ENCODE measurements around the gene MYL6. TPM values are rescaled to one million over a fixed set of nuclear protein-coding genes. Genes with fewer than 3 reads are reported as not detected.

Gene MYL6
- total RNA-seq, 4 donors from 2014 or later = 1,233 to 3,440 (median 2,458) TPM

DNA sequence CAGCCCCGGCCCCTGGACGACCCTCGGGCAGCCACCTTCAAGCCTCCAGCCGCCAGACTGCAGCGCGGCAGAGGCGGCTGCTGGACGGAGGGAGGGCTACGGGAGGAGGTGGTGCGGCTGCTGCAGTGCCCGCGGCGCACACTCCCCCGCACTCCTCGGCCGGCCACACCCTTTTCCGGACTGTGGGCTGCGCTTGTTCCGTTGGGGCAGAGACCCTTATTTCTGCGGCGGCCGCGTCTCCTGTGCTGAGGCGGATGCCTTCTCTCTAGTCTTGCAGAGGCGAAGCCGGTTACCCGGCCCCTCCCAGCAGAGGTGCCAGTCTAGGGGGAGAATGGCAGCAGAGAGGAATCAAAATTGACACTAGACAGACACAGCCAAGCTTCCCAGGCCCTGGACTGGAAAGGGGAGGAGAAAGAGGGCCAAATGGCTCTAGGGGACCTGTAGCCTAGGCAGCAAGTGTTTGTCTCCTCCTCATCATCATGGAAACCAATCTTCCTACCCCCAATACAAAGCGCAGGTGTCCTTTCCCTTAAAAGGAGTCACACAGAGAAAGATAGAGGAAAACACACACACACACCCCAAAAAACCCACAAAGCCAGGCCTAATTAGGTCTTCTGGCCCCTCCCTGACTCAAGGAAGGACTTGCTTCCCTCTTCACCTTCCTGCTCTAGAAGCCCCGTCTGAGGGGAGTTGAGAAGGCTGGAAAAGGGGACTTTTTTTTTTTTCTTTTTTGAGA is 28.8 kb upstream of the MYL6 start:
- no peaks in the 10 kb centered on the region for H3K27me3 ChIP-seq
- TF ChIP-seq EP300 (IDR thresholded peaks at IDR 0.05; ENCODE audit: low read depth) = no peak
- peak; percentile 75 to 81 (median 77) for TF ChIP-seq POLR2AphosphoS5 (IDR thresholded peaks at IDR 0.05)
- peak; percentile 59 for TF ChIP-seq POLR2A (IDR thresholded peaks at IDR 0.05)
- 1% methylated on average over 29 of the region's 29 CpGs; no CpG with 5 or more reads in 1 of the 2 donors for WGBS, 2 donors (ENCODE audit: low coverage in 1 of 2)
- H3K36me3 ChIP-seq = peaks cover 0 to 28% (median 12%) of the 10 kb centered on the region in 4 donors
- H3K9me3 ChIP-seq = no peaks in the 10 kb centered on the region
- intact Hi-C loops (cut with DNase I; ENCODE audit: low total_unique reads) = no loop called here
- peaks cover 16 to 41% (median 32%) of the 10 kb centered on the region in 4 donors for H3K4me1 ChIP-seq
- peak overlapping the region; percentile 45 to 85 (median 76) for H3K4me3 ChIP-seq
- H3K27ac ChIP-seq = peak overlapping the region; percentile 92 to 98 (median 94)
- peak; percentile 81 for DNase-seq
- in situ Hi-C loops (cut with MboI; ENCODE audit: low pct_ligation_motif_present in 1 of 4, low pct_unique_long_range_greater_than_20kb in 1 of 4, low sequenced_read_pairs in 3 of 4) = loop anchor here in 1 of 4 donors (10.0 kb wide), 1 partner anchor 55 kb away; the partner anchor contains the start of gene SMARCC2

DNA sequence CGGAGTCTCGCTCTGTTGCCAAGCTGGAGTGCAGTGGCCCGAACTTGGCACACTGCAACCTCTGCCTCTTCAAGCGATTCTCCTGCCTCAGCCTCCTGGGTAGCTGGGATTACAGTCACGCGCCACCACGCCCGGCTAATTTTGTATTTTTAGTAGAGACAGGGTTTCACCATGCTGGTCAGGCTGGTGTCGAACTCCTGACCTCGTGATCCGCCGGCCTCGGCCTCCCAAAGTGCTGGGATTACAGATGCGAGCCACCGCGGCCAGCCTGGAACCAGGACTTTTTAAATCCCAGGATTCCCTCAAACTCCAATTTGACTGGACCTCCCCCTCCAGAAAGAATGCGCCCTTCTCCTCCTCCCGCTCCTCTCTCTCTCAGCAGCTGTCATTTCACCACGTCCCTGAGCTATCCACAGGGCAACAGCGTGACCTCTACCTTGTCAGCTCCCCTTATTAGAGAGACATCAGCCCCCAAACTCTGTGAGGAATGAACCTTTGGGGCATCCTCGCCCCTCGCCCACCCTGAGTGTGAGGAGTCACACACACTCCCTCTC is 28.1 kb upstream of the MYL6 start:
- Histone ChIP-seq H3K9me3 (no peaks in the 10 kb centered on the region), H3K27me3 (no peaks in the 10 kb centered on the region), H3K4me3 (peak overlapping the region in 3 of 4 donors; percentile 75 to 85 (median 78)), H3K4me1 (peaks cover 16 to 39% (median 32%) of the 10 kb centered on the region in 4 donors), H3K27ac (peak overlapping the region; percentile 92 to 98 (median 94)), H3K36me3 (peaks cover 0 to 34% (median 12%) of the 10 kb centered on the region in 4 donors)
- DNase-seq = no peak
- in situ Hi-C loops (cut with MboI; ENCODE audit: low pct_ligation_motif_present in 1 of 4, low pct_unique_long_range_greater_than_20kb in 1 of 4, low sequenced_read_pairs in 3 of 4) (loop anchor here in 2 of 4 donors (5.0 to 10.0 kb wide), 2 partner anchors 55 to 57 kb away; partner anchors contain the start of gene SMARCC2 (in 2 of the 2)), intact Hi-C loops (cut with DNase I; ENCODE audit: low total_unique reads) (no loop called here)
- TF ChIP-seq POLR2AphosphoS5 (IDR thresholded peaks at IDR 0.05) (no peak), EP300 (IDR thresholded peaks at IDR 0.05; ENCODE audit: low read depth) (no peak), POLR2A (IDR thresholded peaks at IDR 0.05) (no peak)
- TF ChIP-seq, protein P1, sequence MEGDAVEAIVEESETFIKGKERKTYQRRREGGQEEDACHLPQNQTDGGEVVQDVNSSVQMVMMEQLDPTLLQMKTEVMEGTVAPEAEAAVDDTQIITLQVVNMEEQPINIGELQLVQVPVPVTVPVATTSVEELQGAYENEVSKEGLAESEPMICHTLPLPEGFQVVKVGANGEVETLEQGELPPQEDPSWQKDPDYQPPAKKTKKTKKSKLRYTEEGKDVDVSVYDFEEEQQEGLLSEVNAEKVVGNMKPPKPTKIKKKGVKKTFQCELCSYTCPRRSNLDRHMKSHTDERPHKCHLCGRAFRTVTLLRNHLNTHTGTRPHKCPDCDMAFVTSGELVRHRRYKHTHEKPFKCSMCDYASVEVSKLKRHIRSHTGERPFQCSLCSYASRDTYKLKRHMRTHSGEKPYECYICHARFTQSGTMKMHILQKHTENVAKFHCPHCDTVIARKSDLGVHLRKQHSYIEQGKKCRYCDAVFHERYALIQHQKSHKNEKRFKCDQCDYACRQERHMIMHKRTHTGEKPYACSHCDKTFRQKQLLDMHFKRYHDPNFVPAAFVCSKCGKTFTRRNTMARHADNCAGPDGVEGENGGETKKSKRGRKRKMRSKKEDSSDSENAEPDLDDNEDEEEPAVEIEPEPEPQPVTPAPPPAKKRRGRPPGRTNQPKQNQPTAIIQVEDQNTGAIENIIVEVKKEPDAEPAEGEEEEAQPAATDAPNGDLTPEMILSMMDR (IDR thresholded peaks at IDR 0.05) = no peak
- WGBS, 2 donors (ENCODE audit: low coverage in 1 of 2) = 29 to 59% methylated on average over 6 to 22 of the region's 22 CpGs

DNA sequence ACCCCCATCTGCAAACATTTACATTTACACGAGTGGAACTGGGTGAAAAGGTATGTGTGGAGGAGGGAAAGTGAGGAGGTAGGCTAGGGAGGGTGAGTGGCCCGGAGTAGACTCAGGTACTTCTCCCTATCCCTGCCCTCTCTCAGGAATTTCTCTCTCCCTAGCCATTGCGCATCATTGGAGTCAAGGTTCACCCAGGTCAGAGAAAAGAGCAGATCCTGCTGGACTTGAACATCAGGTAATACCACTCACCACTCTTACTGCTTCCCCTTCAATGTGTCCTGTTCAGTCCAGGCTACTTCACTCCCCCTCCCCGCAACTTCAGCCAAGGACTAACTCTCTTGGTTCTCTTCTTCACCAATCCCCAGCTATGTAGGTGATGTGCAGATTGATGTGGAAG is 27.3 kb upstream of the MYL6 start:
- Histone ChIP-seq H3K27ac (peak overlapping the region in 3 of 4 donors; percentile 92 to 98 (median 95)), H3K4me3 (no peak overlapping the region), H3K36me3 (peaks cover 0 to 36% (median 12%) of the 10 kb centered on the region in 4 donors), H3K4me1 (peaks cover 16 to 33% (median 28%) of the 10 kb centered on the region in 4 donors), H3K27me3 (no peaks in the 10 kb centered on the region), H3K9me3 (no peaks in the 10 kb centered on the region)
- intact Hi-C loops (cut with DNase I; ENCODE audit: low total_unique reads) (no loop called here), in situ Hi-C loops (cut with MboI; ENCODE audit: low pct_ligation_motif_present in 1 of 4, low pct_unique_long_range_greater_than_20kb in 1 of 4, low sequenced_read_pairs in 3 of 4) (loop anchor here in 1 of 4 donors (5.0 kb wide), 1 partner anchor 56 kb away; the partner anchor contains the start of gene SMARCC2)
- TF ChIP-seq POLR2A (IDR thresholded peaks at IDR 0.05) (no peak), EP300 (IDR thresholded peaks at IDR 0.05; ENCODE audit: low read depth) (no peak), POLR2AphosphoS5 (IDR thresholded peaks at IDR 0.05) (no peak)
- TF ChIP-seq, protein P1 (IDR thresholded peaks at IDR 0.05) = no peak
- DNase-seq = no peak
- 83 to 84% methylated on average over 4 of the region's 4 CpGs for WGBS, 2 donors (ENCODE audit: low coverage in 1 of 2)

DNA sequence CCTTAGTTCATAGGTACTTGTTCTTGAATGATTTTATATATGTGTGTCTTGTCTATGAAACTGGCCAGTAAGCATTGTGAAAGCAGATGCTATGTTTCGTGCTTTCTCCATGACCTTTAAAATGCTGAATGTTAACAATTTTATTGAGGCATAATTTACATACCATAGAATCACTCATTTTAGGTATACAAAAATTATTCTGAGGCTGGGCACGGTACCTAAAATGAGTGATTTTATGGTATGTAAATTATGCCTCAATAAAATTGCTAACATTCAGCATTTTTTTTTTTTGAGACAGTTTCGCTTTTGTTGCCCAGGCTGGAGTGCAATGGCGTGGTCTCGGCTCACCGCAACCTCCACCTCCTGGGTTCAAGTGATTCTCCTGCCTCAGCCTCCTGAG is 23.3 kb upstream of the MYL6 start:
- WGBS, 2 donors (ENCODE audit: low coverage in 1 of 2) = 88 to 92% methylated on average over 2 to 6 of the region's 6 CpGs
- Histone ChIP-seq H3K4me1 (peaks cover 0 to 8% (median 6%) of the 10 kb centered on the region in 4 donors), H3K9me3 (no peaks in the 10 kb centered on the region), H3K27me3 (no peaks in the 10 kb centered on the region), H3K27ac (no peak overlapping the region), H3K4me3 (no peak overlapping the region), H3K36me3 (peaks cover 0 to 64% (median 29%) of the 10 kb centered on the region in 4 donors)
- TF ChIP-seq POLR2AphosphoS5 (IDR thresholded peaks at IDR 0.05) (no peak), POLR2A (IDR thresholded peaks at IDR 0.05) (no peak), EP300 (IDR thresholded peaks at IDR 0.05; ENCODE audit: low read depth) (no peak)
- TF ChIP-seq, protein P1 (IDR thresholded peaks at IDR 0.05) = no peak
- DNase-seq = no peak
- intact Hi-C loops (cut with DNase I; ENCODE audit: low total_unique reads) (no loop called here), in situ Hi-C loops (cut with MboI; ENCODE audit: low pct_ligation_motif_present in 1 of 4, low pct_unique_long_range_greater_than_20kb in 1 of 4, low sequenced_read_pairs in 3 of 4) (loop anchor here in 1 of 4 donors (5.0 kb wide), 1 partner anchor 52 kb away; the partner anchor contains the start of gene SMARCC2)
